NT2/D1 (cell line): Measurements from ENCODE around the gene LHFPL6.

Source experiments
- YY1 ChIP-seq: IDR thresholded peaks from 2 replicates; pipeline ENCODE4 v1.6.1; 2011; ENCODE audit not compliant: insufficient read length, insufficient read depth
- ZNF274 ChIP-seq: IDR thresholded peaks from 2 replicates; pipeline ENCODE4 v1.6.1; 2011; ENCODE audit warnings: mild to moderate bottlenecking, low read depth, low read length

DNA sequence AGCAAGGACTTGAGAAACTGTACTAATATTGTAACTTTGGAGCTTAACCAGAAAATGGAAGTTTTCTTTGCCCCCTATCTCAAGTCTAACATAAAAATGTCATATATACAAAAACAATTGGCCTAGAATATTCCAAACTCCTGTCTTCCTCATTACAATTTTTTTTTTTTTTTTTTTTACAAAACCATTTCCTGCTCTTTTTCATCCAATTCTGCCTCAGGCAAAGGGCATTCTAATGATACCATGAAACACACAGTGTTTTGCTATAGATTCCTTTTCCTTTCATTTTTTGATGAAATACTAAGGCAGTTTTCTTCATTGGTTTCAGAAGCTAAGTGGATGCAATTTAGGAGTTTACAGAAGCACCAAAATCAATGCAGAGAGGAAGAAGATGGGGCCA, 119.7 kb downstream of the LHFPL6 start:
- TF ChIP-seq ZNF274 (no peak), YY1 (no peak)
